CD4-positive, alpha-beta T cell (primary cell): ENCODE results near the gene OSM. TPM values are rescaled to one million over a fixed set of nuclear protein-coding genes. Genes with fewer than 3 reads are reported as not detected.

Experiments
- ATAC-seq: fragments of 200-7000 bp; cut with Tn5 transposase; one replicate; pipeline ENCODE4 v1.10.0; 2022; ENCODE audit warnings: mild to moderate bottlenecking; ENCODE audit not compliant: poor library complexity
- CTCF ChIA-PET: fragments of 350-600 bp; sonication (Branson Sonifier 250); formaldehyde crosslinking; loops from one replicate; lab custom pipeline; 2021; ENCODE audit warnings: antibody characterized with exemption, inconsistent platforms; lab: Charles Lee
- POLR2A ChIA-PET: fragments of 350-600 bp; sonication (Branson Sonifier 250); formaldehyde crosslinking; loops from one replicate; lab custom pipeline; 2021; ENCODE audit warnings: antibody characterized with exemption, inconsistent platforms; lab: Charles Lee
- DNase-seq, 14 experiments: peaks; one replicate each; pipeline ENCODE4 v3.0.0-alpha.2; 2013 to 2020; ENCODE audit warnings: mixed read lengths in 2 of 14
- H3K27ac ChIP-seq, 2 donors: one replicate each; pipeline versions ENCODE4 v1.5.1 to v1.7.0; 2013; ENCODE audit warnings: low read length in 2 of 2, low read depth in 1 of 2, mild to moderate bottlenecking in 1 of 2
- H3K27me3 ChIP-seq, 2 experiments: 1 replicate in 1 of 2; 2 replicates in 1 of 2; pipeline versions ENCODE4 v1.6.1 to v1.7.0; 2013; ENCODE audit warnings: low read length in 2 of 2, control low read depth in 1 of 2, mild to moderate bottlenecking in 1 of 2, moderate library complexity in 1 of 2; ENCODE audit not compliant: insufficient read depth in 2 of 2, control insufficient read depth in 1 of 2
- H3K36me3 ChIP-seq: one replicate; pipeline ENCODE4 v1.6.1; 2013; ENCODE audit warnings: low read length, control low read depth; ENCODE audit not compliant: insufficient read depth
- H3K4me1 ChIP-seq: one replicate; pipeline ENCODE4 v1.6.1; 2013; ENCODE audit warnings: low read length, control low read depth; ENCODE audit not compliant: insufficient read depth
- H3K4me3 ChIP-seq: one replicate; pipeline ENCODE4 v1.5.1; 2013; ENCODE audit warnings: mild to moderate bottlenecking, low read length, moderate library complexity
- H3K9me3 ChIP-seq, 2 experiments: 1 replicate in 1 of 2; 2 replicates in 1 of 2; pipeline versions ENCODE4 v1.6.1 to v1.7.0; 2013; ENCODE audit warnings: low read length in 2 of 2, mild to moderate bottlenecking in 2 of 2, control low read depth in 1 of 2, moderate library complexity in 1 of 2; ENCODE audit not compliant: control insufficient read depth in 1 of 2, insufficient read depth in 1 of 2
- H3K27ac Mint-ChIP-seq: one replicate; pipeline ENCODE4 v1.8.0; 2020; ENCODE audit warnings: mixed read lengths
- H3K27me3 Mint-ChIP-seq: one replicate; pipeline ENCODE4 v1.8.0; 2021; ENCODE audit warnings: mixed read lengths
- H3K36me3 Mint-ChIP-seq: one replicate; pipeline ENCODE4 v1.8.0; 2021; ENCODE audit warnings: low read depth, mixed read lengths
- H3K4me1 Mint-ChIP-seq: one replicate; pipeline ENCODE4 v1.8.0; 2021; ENCODE audit warnings: low read depth, mixed read lengths
- H3K4me3 Mint-ChIP-seq: one replicate; pipeline ENCODE4 v1.8.0; 2020; ENCODE audit warnings: mild to moderate bottlenecking, mixed read lengths
- H3K9me3 Mint-ChIP-seq: one replicate; pipeline ENCODE4 v1.8.0; 2020; ENCODE audit warnings: mixed read lengths
- intact Hi-C, 2 experiments: fragments of 100-400 bp; cut with DNase I in 1 of 2; cut with micrococcal nuclease in 1 of 2; formaldehyde crosslinking; loops; one replicate each; pipeline versions ENCODE4 v1.15.1 to v1.9.0; 2023 to 2025; cut with DNase I, micrococcal nuclease
- total RNA-seq, 174 experiments: library from RNA in 2 of 174; stranded (reverse) in 2 of 174; gene quantifications; one replicate each; pipeline ENCODE4 v1.2.3 and lab custom pipeline; 2021 to 2026
- TF ChIP-seq, protein P1 (sequence below): fragments of 200-600 bp; IDR thresholded peaks from one replicate; pipeline ENCODE4 v1.8.0; 2022; ENCODE audit warnings: antibody characterized with exemption, mild to moderate bottlenecking

OSM gene
- total RNA-seq, 2 experiments from 2014 or later: 13.9 to 16.7 TPM

DNA sequence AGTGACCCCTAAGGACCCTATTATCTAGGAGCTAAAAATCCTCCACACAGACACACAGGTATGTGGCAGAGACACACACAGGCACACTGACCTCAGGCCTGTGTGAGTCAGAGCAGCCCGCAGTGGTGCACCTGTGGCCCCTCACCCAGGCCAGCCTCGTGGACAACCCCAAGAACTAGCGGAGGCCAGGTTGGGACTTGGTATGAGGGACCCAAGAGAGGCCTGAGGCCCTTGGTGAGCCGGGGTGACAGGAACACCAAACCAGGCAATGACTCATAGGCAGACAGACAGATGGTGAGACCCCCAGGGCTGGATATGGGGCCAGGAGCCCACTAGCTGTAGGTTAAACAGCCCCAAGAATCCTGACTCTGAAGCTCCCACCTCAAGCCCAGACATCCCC, 16.7 kb upstream of the OSM start:
- peaks cover 36% of the 10 kb centered on the region for H3K4me1 Mint-ChIP-seq
- CTCF ChIA-PET: interaction anchor here (1.4 kb wide), 1 partner anchor 104 kb away, joined by 4 read pairs; the partner anchor contains the start of gene RNF215
- DNase-seq (no peak), ATAC-seq (no peak)
- H3K27ac Mint-ChIP-seq: no peak overlapping the region
- Histone ChIP-seq H3K36me3 (peaks cover 13% of the 10 kb centered on the region), H3K27me3 (no peaks in the 10 kb centered on the region), H3K9me3 (no peaks in the 10 kb centered on the region), H3K4me3 (no peak overlapping the region), H3K27ac (no peak overlapping the region), H3K4me1 (peaks cover 52% of the 10 kb centered on the region)
- POLR2A ChIA-PET: interaction anchor here (1.3 to 1.6 kb wide), 2 partner anchors 20 to 141 kb away, joined by 4 to 5 read pairs; no protein-coding TSS in a partner anchor
- no peaks in the 10 kb centered on the region for H3K9me3 Mint-ChIP-seq
- H3K36me3 Mint-ChIP-seq: peaks cover 25% of the 10 kb centered on the region
- intact Hi-C loops: no loop called here
- no peak overlapping the region for H3K4me3 Mint-ChIP-seq
- no peaks in the 10 kb centered on the region for H3K27me3 Mint-ChIP-seq
- TF ChIP-seq, protein P1, sequence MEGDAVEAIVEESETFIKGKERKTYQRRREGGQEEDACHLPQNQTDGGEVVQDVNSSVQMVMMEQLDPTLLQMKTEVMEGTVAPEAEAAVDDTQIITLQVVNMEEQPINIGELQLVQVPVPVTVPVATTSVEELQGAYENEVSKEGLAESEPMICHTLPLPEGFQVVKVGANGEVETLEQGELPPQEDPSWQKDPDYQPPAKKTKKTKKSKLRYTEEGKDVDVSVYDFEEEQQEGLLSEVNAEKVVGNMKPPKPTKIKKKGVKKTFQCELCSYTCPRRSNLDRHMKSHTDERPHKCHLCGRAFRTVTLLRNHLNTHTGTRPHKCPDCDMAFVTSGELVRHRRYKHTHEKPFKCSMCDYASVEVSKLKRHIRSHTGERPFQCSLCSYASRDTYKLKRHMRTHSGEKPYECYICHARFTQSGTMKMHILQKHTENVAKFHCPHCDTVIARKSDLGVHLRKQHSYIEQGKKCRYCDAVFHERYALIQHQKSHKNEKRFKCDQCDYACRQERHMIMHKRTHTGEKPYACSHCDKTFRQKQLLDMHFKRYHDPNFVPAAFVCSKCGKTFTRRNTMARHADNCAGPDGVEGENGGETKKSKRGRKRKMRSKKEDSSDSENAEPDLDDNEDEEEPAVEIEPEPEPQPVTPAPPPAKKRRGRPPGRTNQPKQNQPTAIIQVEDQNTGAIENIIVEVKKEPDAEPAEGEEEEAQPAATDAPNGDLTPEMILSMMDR: no peak

DNA sequence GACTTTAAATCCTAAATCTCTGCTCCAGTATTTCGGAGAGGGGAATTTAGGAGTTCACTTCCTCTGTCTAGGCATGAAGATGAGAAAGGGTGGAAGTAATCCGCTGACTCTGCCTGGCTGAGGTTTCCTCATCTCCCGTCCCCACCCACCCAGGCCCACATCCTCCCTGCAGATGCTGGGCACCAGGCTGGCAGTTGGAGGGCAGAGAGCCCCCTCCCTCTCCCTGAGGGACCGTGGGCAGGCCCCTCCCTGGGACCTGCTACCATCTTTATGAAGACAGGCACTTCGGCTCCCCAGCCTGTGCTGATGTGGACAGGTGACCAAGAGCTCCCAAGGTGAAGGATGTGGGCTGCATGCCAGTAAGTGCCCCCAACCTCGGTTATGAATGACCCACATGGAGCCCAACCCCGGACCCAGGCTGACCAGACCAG, 16.0 kb upstream of the OSM start:
- intact Hi-C loops: no loop called here
- no peaks in the 10 kb centered on the region for H3K27me3 Mint-ChIP-seq
- CTCF ChIA-PET: interaction anchor here (1.4 kb wide), 1 partner anchor 105 kb away, joined by 4 read pairs; the partner anchor contains the start of gene RNF215
- TF ChIP-seq, protein P1: no peak
- H3K9me3 Mint-ChIP-seq: no peaks in the 10 kb centered on the region
- no peak overlapping the region for H3K27ac Mint-ChIP-seq
- Histone ChIP-seq H3K9me3 (no peaks in the 10 kb centered on the region), H3K36me3 (peaks cover 13% of the 10 kb centered on the region), H3K27ac (no peak overlapping the region), H3K4me3 (no peak overlapping the region), H3K4me1 (peaks cover 45% of the 10 kb centered on the region), H3K27me3 (no peaks in the 10 kb centered on the region)
- DNase-seq: peak in 3 of 14 experiments; percentile 39 to 48 (median 43)
- H3K4me3 Mint-ChIP-seq: no peak overlapping the region
- POLR2A ChIA-PET: interaction anchor here (1.3 to 1.6 kb wide), 2 partner anchors 19 to 141 kb away, joined by 4 to 5 read pairs; no protein-coding TSS in a partner anchor
- H3K4me1 Mint-ChIP-seq: peaks cover 36% of the 10 kb centered on the region
- no peak for ATAC-seq
- peaks cover 17% of the 10 kb centered on the region for H3K36me3 Mint-ChIP-seq

- H3K36me3 Mint-ChIP-seq: peaks cover 12% of the 10 kb centered on the region
- Histone ChIP-seq H3K4me3 (no peak overlapping the region), H3K27me3 (no peaks in the 10 kb centered on the region), H3K4me1 (peaks cover 45% of the 10 kb centered on the region), H3K9me3 (no peaks in the 10 kb centered on the region), H3K27ac (no peak overlapping the region), H3K36me3 (peaks cover 8% of the 10 kb centered on the region)
- no peak overlapping the region for H3K4me3 Mint-ChIP-seq
- TF ChIP-seq, protein P1: no peak
- ATAC-seq: no peak
- no peaks in the 10 kb centered on the region for H3K9me3 Mint-ChIP-seq
- peaks cover 37% of the 10 kb centered on the region for H3K4me1 Mint-ChIP-seq
- POLR2A ChIA-PET: interaction anchor here (0.8 to 1.8 kb wide), 5 partner anchors 8 to 143 kb away, joined by 3 to 5 read pairs (median 3); partner anchors contain the start of genes CASTOR1, CCDC157, SF3A1 and TBC1D10A
- H3K27ac Mint-ChIP-seq: no peak overlapping the region
- intact Hi-C loops: no loop called here
- DNase-seq: no peak
- CTCF ChIA-PET: interaction anchor here (0.8 to 2.2 kb wide), 2 partner anchors 10 to 17 kb away, joined by 4 to 7 read pairs; no protein-coding TSS in a partner anchor
- H3K27me3 Mint-ChIP-seq: no peaks in the 10 kb centered on the region
Measured at GRCh38 chr22:30280505-30280904, 13.9 kb upstream of the OSM start.
